Jurkat, Clone E6-1 (cell line): ENCODE data around the gene SPEN.

ENCODE experiments used
- DNase-seq: peaks from one replicate; pipeline ENCODE4 v3.0.0-alpha.2; 2011; ENCODE audit warnings: low read depth, low spot score
- H3K4me3 ChIP-seq: 2 replicates; pipeline ENCODE4 v1.5.1; 2011; ENCODE audit warnings: mild to moderate bottlenecking, low read length, control low read depth, moderate library complexity

SPEN gene

DNA sequence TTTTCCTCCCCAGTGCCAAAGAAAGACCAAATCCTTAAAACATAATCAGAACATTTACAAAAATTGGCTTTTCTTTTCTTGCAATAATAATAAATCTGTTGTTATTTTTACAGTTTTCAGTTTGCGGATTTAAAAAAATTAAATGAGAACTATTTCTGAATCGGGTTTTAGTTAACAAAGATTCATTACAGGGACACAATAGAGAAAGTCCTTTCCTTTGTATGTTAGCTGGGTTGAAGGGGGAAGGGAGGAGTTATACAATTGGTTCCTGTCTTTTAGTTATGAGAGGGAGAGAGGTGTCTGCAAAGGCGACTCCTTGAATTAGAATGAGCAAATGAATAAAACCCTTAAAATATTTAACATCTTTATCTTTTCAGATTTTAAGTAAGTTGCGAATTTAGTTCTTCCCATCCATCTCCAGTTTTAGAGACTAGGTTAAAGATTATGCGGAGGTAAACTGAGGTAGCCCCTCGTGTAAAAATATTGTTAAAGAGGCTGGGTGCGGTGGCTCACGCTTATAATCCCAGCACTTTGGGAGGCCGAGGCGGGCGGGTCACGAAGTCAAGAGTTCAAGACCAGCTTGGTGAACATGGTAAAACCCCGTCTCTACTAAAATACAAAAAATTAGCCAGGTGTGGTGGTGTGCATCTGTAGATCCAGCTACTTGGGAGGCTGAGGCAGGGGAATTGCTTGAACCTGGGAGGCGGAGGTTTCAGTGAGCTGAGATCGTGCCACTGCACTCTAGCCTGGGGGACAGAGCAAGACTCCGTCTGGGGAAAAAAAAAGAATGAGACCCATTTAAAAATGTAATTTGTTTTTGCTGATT lies 3.9 kb downstream of the SPEN start:
- DNase-seq, result no peak
- no peak overlapping the region for H3K4me3 ChIP-seq

GRCh38 chr1:15852036-15852827 lies 4.7 kb downstream of the SPEN start:
- no peak for DNase-seq
- no peak overlapping the region for H3K4me3 ChIP-seq

- DNase-seq, result no peak
- no peak overlapping the region for H3K4me3 ChIP-seq
Observed at GRCh38 chr1:15852828-15853302, 5.4 kb downstream of the SPEN start.

DNA sequence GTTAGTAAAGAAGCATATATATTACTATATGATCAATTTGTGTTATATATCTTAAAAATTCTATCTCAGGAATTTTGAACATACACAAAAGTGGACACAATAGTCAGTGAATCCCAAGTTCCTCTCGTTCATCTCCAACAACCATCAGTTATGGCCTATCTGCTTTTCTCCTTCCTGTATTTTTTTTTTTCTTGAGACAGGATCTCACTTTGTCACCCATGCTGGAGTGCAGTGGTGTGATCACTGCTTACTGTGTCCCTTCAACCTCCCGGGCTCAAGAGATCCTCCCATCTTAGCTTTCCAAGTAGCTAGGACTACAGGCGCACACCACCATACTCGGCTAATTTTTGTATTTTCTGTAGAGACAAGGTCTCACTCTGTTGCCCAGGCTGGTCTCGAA lies 9.4 kb downstream of the SPEN start:
- no peak for DNase-seq

GRCh38 chr1:15858069-15858670 lies 10.7 kb downstream of the SPEN start:
- H3K4me3 ChIP-seq, result no peak overlapping the region
- DNase-seq, result no peak

More for the DNA sequence above, 9.4 kb downstream of the SPEN start:
- H3K4me3 ChIP-seq, result no peak overlapping the region

DNA sequence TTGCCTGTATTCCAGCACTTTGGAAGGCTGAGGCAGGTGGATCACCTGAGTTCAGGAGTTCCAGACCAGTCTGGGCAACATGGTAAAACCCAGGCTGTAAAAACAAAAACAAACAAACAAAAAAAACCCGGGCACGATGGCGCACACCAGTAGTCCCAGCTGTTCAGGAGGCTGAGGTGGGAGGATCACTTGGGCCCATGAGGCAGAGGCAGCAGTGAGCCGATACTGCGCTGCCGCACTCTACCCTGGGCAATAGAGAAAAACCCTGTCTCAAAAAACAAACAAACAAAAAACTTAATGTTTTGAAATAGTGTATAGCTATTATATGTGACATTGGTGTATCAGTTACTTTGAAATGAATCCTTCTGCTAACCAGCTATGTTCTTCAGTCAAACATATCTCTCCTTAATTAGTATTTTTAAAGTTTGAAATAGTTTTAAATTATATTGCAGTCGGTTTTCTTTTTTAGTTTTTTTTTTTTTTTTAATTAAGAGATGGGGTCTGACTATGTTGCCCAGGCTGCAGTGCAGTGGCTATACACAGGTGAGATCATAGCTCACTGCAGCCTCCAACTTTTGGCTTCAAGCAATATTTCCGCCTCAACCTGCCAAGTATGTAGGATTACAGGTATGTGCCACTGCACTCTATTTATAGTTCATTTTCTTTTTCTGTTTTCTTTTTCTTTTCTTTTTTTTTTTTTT lies 11.3 kb downstream of the SPEN start:
- H3K4me3 ChIP-seq, result no peak overlapping the region
- no peak for DNase-seq

DNA sequence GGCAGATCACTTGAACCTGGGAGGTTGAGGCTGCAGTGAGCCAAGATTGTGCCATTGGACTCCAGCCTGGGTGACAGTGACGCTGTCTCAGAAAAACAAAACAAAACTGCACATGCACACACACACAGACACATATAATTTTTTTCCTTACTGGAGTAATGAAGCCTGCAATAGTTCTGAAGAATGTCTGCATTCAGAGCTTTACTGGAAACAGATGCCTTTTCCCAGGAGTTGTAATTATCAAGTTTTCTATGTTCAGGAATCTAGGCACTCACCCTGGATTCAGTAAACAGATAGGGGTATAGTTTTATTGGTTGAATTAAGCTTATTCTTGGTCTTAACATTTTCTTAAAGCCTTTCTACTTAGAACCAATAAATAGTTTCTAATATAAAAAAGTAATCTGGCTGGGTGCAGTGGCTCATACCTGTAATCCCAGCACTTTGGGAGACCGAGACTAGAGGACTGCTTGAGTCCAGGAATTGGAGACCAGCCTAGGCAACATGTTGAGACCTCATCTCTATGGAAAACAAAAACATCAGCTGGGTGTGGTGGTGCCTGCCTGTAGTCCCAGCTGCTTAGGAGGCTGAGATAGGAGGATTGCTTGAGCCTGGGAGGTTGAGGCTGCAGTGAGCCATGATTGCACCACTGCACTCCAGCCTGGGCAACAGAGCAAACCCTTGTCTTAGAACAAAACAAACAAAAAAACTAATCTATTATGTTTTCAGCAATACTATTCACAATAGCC lies 15.8 kb downstream of the SPEN start:
- no peak overlapping the region for H3K4me3 ChIP-seq
- DNase-seq, result no peak

DNA sequence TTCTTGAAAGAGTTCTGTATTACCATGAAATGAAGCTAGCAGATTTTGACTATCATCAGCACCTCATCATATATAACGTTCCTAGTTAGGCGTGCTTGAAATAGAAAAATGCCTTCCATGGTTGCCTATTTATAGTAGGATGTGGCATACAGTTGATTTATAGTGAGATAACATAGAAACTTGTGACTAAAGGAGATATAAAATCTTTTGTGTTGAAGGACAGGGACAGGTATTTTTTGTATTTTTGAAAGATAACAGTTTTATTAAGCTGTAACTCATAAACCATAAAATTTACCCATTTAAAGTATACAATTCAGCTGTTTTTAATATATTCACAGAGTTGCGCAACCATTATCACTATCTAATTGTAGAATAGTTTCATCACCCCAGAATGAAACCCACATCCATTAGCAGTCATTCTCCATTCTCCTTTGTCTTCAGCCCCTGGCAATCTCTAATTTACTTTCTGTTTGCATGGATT lies 19.3 kb downstream of the SPEN start:
- DNase-seq, result no peak
- H3K4me3 ChIP-seq, result no peak overlapping the region

DNA sequence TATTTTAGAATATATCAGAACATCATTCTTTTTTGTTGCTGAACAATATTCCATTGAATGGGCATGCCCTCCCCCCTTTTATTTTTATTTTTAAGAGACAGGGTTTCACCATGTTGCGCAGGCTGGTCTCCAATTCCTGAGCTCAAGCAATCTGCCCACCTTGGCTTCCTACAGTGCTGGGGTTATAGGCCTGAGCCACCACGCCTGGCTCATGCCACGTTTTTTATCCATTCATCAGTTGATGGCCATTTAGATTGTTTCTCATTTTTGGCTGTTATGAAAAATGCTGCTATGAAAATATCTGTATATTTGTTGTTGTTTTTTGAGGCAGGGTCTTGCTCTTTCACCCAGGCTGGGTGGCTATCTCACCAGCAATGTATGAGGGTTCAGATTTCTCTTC lies 19.8 kb downstream of the SPEN start:
- no peak for DNase-seq
- H3K4me3 ChIP-seq, result no peak overlapping the region

DNA sequence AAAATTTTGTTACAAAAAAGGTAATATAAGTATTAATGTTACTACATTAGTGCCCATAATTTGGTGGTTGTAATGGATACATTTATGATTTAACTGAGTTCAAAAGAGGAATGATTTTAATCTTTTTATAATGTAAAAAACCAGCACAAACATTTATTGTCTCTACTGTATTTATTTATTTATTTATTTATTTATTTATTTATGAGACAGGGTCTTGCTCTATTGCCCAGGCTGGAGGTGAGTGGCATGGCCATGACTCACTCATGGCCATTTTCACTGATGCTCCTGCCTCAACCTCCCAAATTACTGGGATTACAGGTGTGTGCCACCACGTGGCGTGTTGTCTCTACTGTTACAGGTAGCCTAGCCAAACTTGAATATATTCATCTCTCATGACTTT lies 21.9 kb downstream of the SPEN start:
- no peak overlapping the region for H3K4me3 ChIP-seq

GRCh38 chr1:15870421-15870820 lies 22.9 kb downstream of the SPEN start:
- DNase-seq, result no peak
- H3K4me3 ChIP-seq, result no peak overlapping the region

More for the DNA sequence above, 21.9 kb downstream of the SPEN start:
- no peak for DNase-seq

DNA sequence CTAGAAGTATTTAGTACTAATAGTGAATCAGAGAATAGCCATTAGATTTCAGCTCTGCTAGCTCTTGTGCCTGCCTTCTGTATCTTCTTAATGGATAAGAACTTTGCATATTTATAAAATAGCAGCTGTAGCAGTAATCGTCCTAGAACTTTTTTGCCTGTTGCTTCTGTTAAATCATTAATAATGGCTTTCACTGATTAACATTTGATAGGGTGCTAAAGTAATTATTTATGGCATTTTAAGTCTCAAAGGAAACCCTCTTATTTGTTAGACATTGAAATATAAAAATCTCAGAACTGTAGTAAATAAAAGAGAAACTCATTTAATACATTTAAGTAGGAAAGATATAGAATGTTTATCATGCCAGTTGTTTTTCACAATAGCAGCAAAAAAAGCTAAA lies 27.0 kb downstream of the SPEN start:
- no peak overlapping the region for H3K4me3 ChIP-seq
- DNase-seq, result no peak

DNA sequence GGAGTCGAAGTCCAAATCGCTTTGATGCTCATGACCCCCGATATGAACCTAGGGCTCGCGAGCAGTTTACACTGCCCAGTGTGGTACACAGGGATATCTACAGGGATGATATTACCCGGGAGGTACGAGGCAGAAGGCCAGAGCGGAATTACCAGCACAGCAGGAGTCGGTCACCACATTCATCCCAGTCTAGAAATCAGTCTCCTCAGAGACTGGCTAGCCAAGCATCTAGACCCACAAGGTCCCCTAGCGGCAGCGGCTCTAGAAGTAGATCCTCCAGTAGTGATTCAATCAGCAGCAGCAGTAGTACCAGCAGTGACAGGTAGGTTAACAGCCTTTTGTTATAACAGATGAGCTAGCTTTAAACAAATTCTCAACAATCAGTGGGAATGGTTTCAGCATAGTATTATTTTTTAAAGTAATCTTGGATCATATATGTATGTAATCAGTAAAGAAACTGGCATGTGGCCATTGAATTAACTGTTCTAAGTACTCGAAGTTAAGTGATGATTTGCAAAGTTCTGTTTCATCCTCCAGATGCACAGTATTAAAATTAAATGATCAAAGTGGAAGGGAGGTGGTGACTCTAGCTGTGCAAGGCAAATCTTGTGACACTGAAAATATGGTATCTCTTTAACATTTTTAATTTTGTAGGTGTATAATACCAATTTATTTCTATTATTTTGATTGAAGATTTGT lies 29.0 kb downstream of the SPEN start:
- no peak overlapping the region for H3K4me3 ChIP-seq
- DNase-seq, result no peak

DNA sequence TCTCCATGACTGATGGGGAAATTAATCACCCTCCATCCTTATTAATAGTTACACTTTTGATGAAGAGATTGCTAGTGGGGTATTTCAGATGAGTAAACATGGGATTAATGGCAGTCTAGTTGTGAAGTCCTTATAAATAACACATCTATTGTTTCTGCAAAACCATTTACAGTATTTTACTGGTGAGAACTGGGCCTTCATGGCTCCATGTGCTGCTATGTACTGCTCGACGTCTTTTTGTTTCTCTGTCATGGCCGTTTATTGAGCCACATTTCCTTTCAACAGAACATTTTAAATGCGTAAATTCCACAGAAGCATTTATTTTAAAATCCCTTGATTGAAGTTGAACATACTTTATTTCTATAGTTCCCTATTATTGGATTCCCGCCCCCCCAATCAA lies 34.5 kb downstream of the SPEN start:
- no peak for DNase-seq
- H3K4me3 ChIP-seq, result no peak overlapping the region

GRCh38 chr1:15882665-15883064 lies 35.2 kb downstream of the SPEN start:
- H3K4me3 ChIP-seq, result no peak overlapping the region
- no peak for DNase-seq

GRCh38 chr1:15883326-15883725 lies 35.8 kb downstream of the SPEN start:
- H3K4me3 ChIP-seq, result no peak overlapping the region

DNA sequence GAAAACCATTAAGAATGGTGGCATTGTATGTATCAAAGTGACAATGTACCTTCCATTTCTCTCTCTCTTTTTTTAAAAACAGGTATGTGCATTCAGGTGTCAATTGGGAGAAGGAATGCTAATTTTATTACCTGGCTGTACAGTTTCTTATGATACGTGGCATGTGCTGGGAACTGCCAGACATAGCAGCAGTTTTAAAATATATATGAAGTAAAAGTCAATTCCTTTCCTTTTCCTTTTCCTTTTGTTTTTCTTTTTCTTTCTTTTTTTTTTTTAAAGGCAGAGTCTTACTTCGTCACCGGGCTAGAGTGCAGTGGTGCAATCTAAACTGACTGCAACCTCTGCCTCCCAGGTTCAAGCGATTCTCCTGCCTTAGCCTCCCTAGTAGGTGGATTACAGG lies 37.0 kb downstream of the SPEN start:
- DNase-seq, result no peak
- H3K4me3 ChIP-seq, result no peak overlapping the region

More at GRCh38 chr1:15883326-15883725, 35.8 kb downstream of the SPEN start:
- no peak for DNase-seq

- no peak overlapping the region for H3K4me3 ChIP-seq
- no peak for DNase-seq
Observed at GRCh38 chr1:15885269-15885668, 37.8 kb downstream of the SPEN start.
